ENCODE results near the gene COTL1. TPM values are rescaled to one million over a fixed set of nuclear protein-coding genes. Genes with fewer than 3 reads are reported as not detected.

COTL1 gene
- total RNA-seq, 1 donor from 2014 or later, result 483 TPM

DNA sequence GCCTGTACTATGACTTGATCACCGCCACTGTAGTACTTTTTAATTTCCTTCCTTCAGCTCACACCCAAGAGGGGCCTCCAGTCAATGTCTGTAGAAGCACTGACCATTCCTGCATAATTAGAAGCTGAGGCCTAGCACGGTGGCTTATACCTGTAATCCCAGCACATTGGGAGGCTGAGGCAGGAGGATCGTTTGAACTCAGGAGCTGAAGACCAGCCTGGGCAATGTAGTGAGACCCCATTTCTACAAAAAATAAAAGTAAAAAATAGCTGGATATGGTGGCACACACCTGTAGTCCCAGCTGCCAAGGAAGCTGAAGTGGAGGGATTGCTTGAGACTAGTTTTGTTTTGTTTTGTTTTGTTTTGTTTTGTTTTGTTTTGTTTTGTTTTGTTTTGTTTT lies 36.4 kb upstream of the COTL1 start:
- Mint-ChIP-seq H3K27ac (no peak overlapping the region), H3K4me1 (ENCODE audit: low read depth) (peaks cover 42% of the 10 kb centered on the region), H3K36me3 (ENCODE audit: low read depth) (peaks cover 73% of the 10 kb centered on the region), H3K9me3 (no peaks in the 10 kb centered on the region), H3K4me3 (ENCODE audit: low read depth) (no peak overlapping the region), H3K27me3 (ENCODE audit: low read depth) (no peaks in the 10 kb centered on the region)
- intact Hi-C loops (cut with micrococcal nuclease), result no loop called here
- no peak for DNase-seq (ENCODE audit: low spot score)

DNA sequence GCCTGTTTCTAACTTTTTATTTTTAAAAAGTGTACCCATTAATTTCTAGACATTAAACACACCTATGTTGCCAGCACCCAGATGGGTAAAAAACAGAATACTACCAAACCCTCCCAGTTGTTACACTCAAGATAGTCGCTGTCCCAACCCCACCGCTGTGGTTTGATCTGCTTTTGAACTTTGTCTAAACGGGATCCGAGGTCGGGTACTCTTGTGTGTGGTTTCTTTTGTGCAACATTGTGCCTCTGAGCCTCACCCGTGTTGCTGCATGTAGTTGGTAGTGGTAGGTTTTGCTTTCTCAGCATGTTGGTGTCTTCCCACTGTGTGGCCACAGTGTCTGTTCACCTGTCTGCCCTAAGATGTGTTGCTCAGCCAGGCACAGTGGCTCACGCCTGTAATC lies 34.7 kb upstream of the COTL1 start:
- DNase-seq (ENCODE audit: low spot score), result peak; percentile 20
- Mint-ChIP-seq H3K27me3 (ENCODE audit: low read depth) (peaks cover 2% of the 10 kb centered on the region), H3K27ac (no peak overlapping the region), H3K9me3 (no peaks in the 10 kb centered on the region), H3K4me3 (ENCODE audit: low read depth) (no peak overlapping the region), H3K4me1 (ENCODE audit: low read depth) (peaks cover 47% of the 10 kb centered on the region), H3K36me3 (ENCODE audit: low read depth) (peaks cover 59% of the 10 kb centered on the region)
- intact Hi-C loops (cut with micrococcal nuclease), result no loop called here

GRCh38 chr16:84650062-84650991 lies 32.4 kb upstream of the COTL1 start:
- peaks cover 45% of the 10 kb centered on the region for H3K4me1 Mint-ChIP-seq (ENCODE audit: low read depth)
- H3K4me3 Mint-ChIP-seq (ENCODE audit: low read depth), result peak overlapping the region; percentile 70
- H3K9me3 Mint-ChIP-seq, result no peaks in the 10 kb centered on the region
- intact Hi-C loops (cut with micrococcal nuclease), result loop anchor here (2.0 kb wide), 1 partner anchor 28 kb away; no protein-coding TSS in a partner anchor
- peaks cover 52% of the 10 kb centered on the region for H3K36me3 Mint-ChIP-seq (ENCODE audit: low read depth)
- H3K27me3 Mint-ChIP-seq (ENCODE audit: low read depth), result peaks cover 11% of the 10 kb centered on the region
- no peak for DNase-seq (ENCODE audit: low spot score)
- H3K27ac Mint-ChIP-seq, result peak overlapping the region; percentile 42

DNA sequence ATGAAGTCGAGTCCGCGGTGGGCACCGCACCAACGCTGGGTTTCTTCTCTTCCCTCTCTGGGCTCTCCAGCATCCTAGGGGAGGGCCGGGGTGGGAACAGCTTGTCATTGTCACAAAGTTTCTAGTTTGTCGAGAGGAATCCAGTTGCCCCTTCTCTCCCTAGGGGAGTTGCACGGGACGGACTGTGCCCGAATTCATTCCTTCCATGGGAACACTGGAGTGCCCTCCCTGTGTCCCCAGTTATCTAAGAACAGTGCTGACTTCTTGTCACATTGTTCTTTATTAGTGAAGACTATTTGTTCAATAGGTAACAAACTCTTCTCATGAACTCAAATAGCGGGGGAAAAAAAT lies 31.6 kb upstream of the COTL1 start:
- Mint-ChIP-seq H3K9me3 (no peaks in the 10 kb centered on the region), H3K27me3 (ENCODE audit: low read depth) (peaks cover 14% of the 10 kb centered on the region), H3K27ac (no peak overlapping the region), H3K4me3 (ENCODE audit: low read depth) (peak overlapping the region; percentile 84), H3K4me1 (ENCODE audit: low read depth) (peaks cover 43% of the 10 kb centered on the region), H3K36me3 (ENCODE audit: low read depth) (peaks cover 46% of the 10 kb centered on the region)
- DNase-seq (ENCODE audit: low spot score), result no peak
- intact Hi-C loops (cut with micrococcal nuclease), result no loop called here

GRCh38 chr16:84648595-84649510 lies 31.0 kb upstream of the COTL1 start:
- peaks cover 40% of the 10 kb centered on the region for H3K36me3 Mint-ChIP-seq (ENCODE audit: low read depth)
- peak overlapping the region; percentile 84 for H3K4me3 Mint-ChIP-seq (ENCODE audit: low read depth)
- peak overlapping the region; percentile 79 for H3K27ac Mint-ChIP-seq
- DNase-seq (ENCODE audit: low spot score), result peak; percentile 30
- H3K27me3 Mint-ChIP-seq (ENCODE audit: low read depth), result peaks cover 17% of the 10 kb centered on the region
- intact Hi-C loops (cut with micrococcal nuclease), result no loop called here
- H3K4me1 Mint-ChIP-seq (ENCODE audit: low read depth), result peaks cover 43% of the 10 kb centered on the region
- no peaks in the 10 kb centered on the region for H3K9me3 Mint-ChIP-seq

- intact Hi-C loops (cut with micrococcal nuclease), result no loop called here
- Mint-ChIP-seq H3K27ac (peak within 1 kb of the TSS; percentile 85), H3K9me3 (no peaks in the 10 kb centered on the region), H3K4me1 (ENCODE audit: low read depth) (peaks cover 42% of the 10 kb centered on the region), H3K27me3 (ENCODE audit: low read depth) (peaks cover 18% of the 10 kb centered on the region), H3K36me3 (ENCODE audit: low read depth) (peaks cover 34% of the 10 kb centered on the region), H3K4me3 (ENCODE audit: low read depth) (peak within 1 kb of the TSS; percentile 84)
- peak; percentile 70 for DNase-seq (ENCODE audit: low spot score)
These were observed 30.1 kb upstream of the COTL1 start, which contains the start of gene KLHL36 for GRCh38 chr16:84647828-84648594. Gene KLHL36 (plus strand): TSS chr16:84648511. CDS start chr16:84650868, 2,357 bp downstream.

- Mint-ChIP-seq H3K27ac (no peak overlapping the region), H3K4me3 (ENCODE audit: low read depth) (no peak overlapping the region), H3K36me3 (ENCODE audit: low read depth) (peaks cover 3% of the 10 kb centered on the region), H3K27me3 (ENCODE audit: low read depth) (peaks cover 20% of the 10 kb centered on the region), H3K9me3 (no peaks in the 10 kb centered on the region), H3K4me1 (ENCODE audit: low read depth) (peaks cover 27% of the 10 kb centered on the region)
- DNase-seq (ENCODE audit: low spot score), result no peak
- intact Hi-C loops (cut with micrococcal nuclease), result no loop called here
These were observed 25.8 kb upstream of the COTL1 start for GRCh38 chr16:84643674-84644073.

DNA sequence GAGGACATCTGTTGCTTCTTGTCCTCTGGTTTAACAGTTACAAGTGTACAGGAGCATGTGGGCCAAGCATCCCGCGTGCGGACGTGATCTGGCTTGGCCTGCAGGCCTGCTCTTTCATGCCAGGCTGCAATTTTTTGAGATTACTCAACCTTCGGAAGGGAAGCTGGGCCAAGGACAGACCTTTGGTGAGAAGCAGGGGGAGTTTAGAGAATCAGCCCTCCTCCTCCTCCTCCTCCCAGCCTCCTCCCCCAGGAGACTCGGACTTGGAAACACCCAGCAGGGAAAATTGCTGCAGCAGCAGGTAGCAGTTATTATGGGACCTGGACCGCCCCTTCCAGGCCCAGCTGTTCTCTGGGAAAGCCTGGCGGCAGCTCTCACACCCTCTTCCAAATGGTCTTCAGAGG lies 25.3 kb upstream of the COTL1 start:
- no peak for DNase-seq (ENCODE audit: low spot score)
- H3K4me3 Mint-ChIP-seq (ENCODE audit: low read depth), result no peak overlapping the region
- H3K36me3 Mint-ChIP-seq (ENCODE audit: low read depth), result peaks cover 3% of the 10 kb centered on the region
- intact Hi-C loops (cut with micrococcal nuclease), result no loop called here
- peaks cover 20% of the 10 kb centered on the region for H3K27me3 Mint-ChIP-seq (ENCODE audit: low read depth)
- no peak overlapping the region for H3K27ac Mint-ChIP-seq
- H3K9me3 Mint-ChIP-seq, result no peaks in the 10 kb centered on the region
- H3K4me1 Mint-ChIP-seq (ENCODE audit: low read depth), result peaks cover 32% of the 10 kb centered on the region

DNA sequence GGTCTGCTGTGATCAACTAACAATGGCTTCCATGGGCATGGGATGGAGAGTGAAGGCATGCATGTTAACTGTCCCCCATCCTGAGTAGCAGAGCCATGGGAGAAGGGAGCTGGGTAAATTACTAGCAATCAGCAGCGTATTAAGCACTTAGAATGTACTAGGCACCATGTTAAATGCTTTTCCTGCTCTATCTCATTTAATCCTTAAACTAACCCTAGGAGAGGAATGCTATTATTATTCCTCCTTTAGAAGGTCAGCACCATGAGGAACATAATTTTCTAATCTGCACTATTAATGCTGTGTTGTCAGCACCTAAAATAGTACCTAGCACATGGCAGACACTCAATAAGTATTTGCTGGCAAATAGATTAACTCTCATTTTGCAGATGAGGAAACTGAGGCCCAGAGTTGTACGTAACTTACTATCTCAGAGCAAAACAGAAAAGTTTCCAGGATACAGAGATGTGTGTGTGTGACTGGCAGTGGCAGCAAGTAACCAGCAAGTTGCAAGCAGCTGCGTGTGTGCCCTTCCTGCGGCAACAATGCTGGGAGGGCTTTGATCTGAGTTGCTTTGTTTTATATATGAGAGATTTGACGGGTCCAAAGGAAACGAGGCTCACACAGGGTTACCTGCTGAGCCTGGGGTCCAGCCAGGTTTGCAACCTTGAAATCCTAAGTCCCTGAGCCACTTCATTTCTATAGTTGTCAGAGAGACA lies 23.9 kb upstream of the COTL1 start:
- intact Hi-C loops (cut with micrococcal nuclease), result no loop called here
- H3K27me3 Mint-ChIP-seq (ENCODE audit: low read depth), result peaks cover 17% of the 10 kb centered on the region
- H3K4me1 Mint-ChIP-seq (ENCODE audit: low read depth), result peaks cover 37% of the 10 kb centered on the region
- H3K4me3 Mint-ChIP-seq (ENCODE audit: low read depth), result no peak overlapping the region
- H3K36me3 Mint-ChIP-seq (ENCODE audit: low read depth), result no peaks in the 10 kb centered on the region
- peak overlapping the region; percentile 80 for H3K27ac Mint-ChIP-seq
- no peak for DNase-seq (ENCODE audit: low spot score)
- no peaks in the 10 kb centered on the region for H3K9me3 Mint-ChIP-seq

DNA sequence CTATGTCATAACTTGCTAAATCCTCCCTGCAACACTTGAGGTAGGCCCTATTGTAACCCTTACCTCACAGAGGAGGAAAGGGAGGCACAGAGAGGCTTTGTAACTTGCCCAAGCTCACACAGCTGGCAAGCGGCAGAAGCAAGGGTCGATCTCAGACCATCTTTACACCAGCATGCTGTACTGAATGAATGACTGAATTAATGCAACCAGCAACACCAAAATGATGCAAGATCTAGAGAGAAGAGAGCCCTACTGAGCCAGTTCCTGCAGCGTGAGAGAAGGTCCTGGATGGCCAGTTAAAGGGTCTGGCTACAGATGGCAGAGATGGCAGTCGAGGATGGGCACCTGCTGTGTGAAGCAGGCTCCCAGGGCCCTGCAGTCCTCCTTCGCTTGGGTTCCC lies 22.3 kb upstream of the COTL1 start:
- Mint-ChIP-seq H3K27me3 (ENCODE audit: low read depth) (peaks cover 13% of the 10 kb centered on the region), H3K4me1 (ENCODE audit: low read depth) (peaks cover 33% of the 10 kb centered on the region), H3K27ac (no peak overlapping the region), H3K4me3 (ENCODE audit: low read depth) (no peak overlapping the region), H3K36me3 (ENCODE audit: low read depth) (no peaks in the 10 kb centered on the region), H3K9me3 (no peaks in the 10 kb centered on the region)
- intact Hi-C loops (cut with micrococcal nuclease), result no loop called here
- DNase-seq (ENCODE audit: low spot score), result no peak

GRCh38 chr16:84638231-84638806 lies 20.4 kb upstream of the COTL1 start:
- Mint-ChIP-seq H3K9me3 (no peaks in the 10 kb centered on the region), H3K4me3 (ENCODE audit: low read depth) (no peak overlapping the region), H3K27me3 (ENCODE audit: low read depth) (peaks cover 21% of the 10 kb centered on the region), H3K4me1 (ENCODE audit: low read depth) (peaks cover 32% of the 10 kb centered on the region), H3K36me3 (ENCODE audit: low read depth) (no peaks in the 10 kb centered on the region), H3K27ac (no peak overlapping the region)
- intact Hi-C loops (cut with micrococcal nuclease), result no loop called here
- DNase-seq (ENCODE audit: low spot score), result no peak
